Measurements from ENCODE around the gene CHURC1.

- TF ChIP-seq CTCF (IDR thresholded peaks at IDR 0.05) (no peak), POLR2A (IDR thresholded peaks at IDR 0.05) (no peak)
Observed at GRCh38 chr14:64953661-64954060, 39.4 kb downstream of the CHURC1 start.
